B cell (primary cell): ENCODE data around the gene MLLT10. TPM values are rescaled to one million over a fixed set of nuclear protein-coding genes. Genes with fewer than 3 reads are reported as not detected.

ENCODE experiments used
- ATAC-seq: fragments of 200-7000 bp; cut with Tn5 transposase; one replicate; pipeline ENCODE4 v1.10.0; 2021; ENCODE audit warnings: low read depth, mild to moderate bottlenecking, moderate number of reproducible peaks, moderate library complexity
- CTCF ChIA-PET: fragments of 350-600 bp; sonication (Branson Sonifier 250); formaldehyde crosslinking; loops from one replicate; lab custom pipeline; 2021; ENCODE audit warnings: antibody characterized with exemption, inconsistent platforms; lab: Charles Lee
- POLR2A ChIA-PET: fragments of 350-600 bp; sonication (Branson Sonifier 250); formaldehyde crosslinking; loops from one replicate; lab custom pipeline; 2021; ENCODE audit warnings: antibody characterized with exemption; lab: Charles Lee
- DNase-seq: peaks from one replicate; pipeline ENCODE4 v3.0.0; 2013
- H2AFZ ChIP-seq: 2 replicates; pipeline ENCODE4 v1.6.1; 2012; ENCODE audit warnings: mild to moderate bottlenecking, low read depth, low read length; ENCODE audit not compliant: insufficient read depth, poor library complexity, severe bottlenecking
- H3K27ac ChIP-seq, 2 donors: 1 replicate in 1 of 2; 2 replicates in 1 of 2; pipeline ENCODE4 v1.5.1; 2012 to 2013; ENCODE audit warnings: low read length in 2 of 2, mild to moderate bottlenecking in 2 of 2, moderate library complexity in 1 of 2
- H3K27me3 ChIP-seq, 4 experiments: fragments of 200-600 bp in 1 of 4; sonication (generic) in 1 of 4; replicated peaks in 1 of 4; 1 replicate in 2 of 4; 2 replicates in 2 of 4; pipeline versions ENCODE4 v1.6.1 to v1.7.0; 2013 to 2016; ENCODE audit warnings: low read length in 3 of 4, mild to moderate bottlenecking in 2 of 4, mixed read lengths in 1 of 4, moderate library complexity in 1 of 4; ENCODE audit not compliant: insufficient read depth in 4 of 4, control insufficient read depth in 3 of 4; ENCODE audit errors: control extremely low read depth in 1 of 4
- H3K36me3 ChIP-seq, 2 experiments: replicated peaks in 1 of 2; 1 replicate in 1 of 2; 2 replicates in 1 of 2; pipeline versions ENCODE4 v1.6.1 to v1.7.1; 2013; ENCODE audit warnings: low read length in 1 of 2; ENCODE audit not compliant: insufficient read depth in 2 of 2, control insufficient read depth in 1 of 2; ENCODE audit errors: control extremely low read depth in 1 of 2, extremely low read depth in 1 of 2
- H3K4me1 ChIP-seq, 2 donors: fragments of 200-600 bp in 1 of 2; sonication (generic) in 1 of 2; 1 replicate in 1 of 2; 2 replicates in 1 of 2; pipeline versions ENCODE4 v1.5.1 to v1.6.1; 2013 to 2017; ENCODE audit warnings: low read length in 2 of 2; ENCODE audit not compliant: control insufficient read depth in 2 of 2, insufficient read depth in 2 of 2
- H3K4me2 ChIP-seq: replicated peaks from 2 replicates; pipeline ENCODE3; 2012; ENCODE audit warnings: mild to moderate bottlenecking, low read depth, low read length; ENCODE audit not compliant: poor library complexity, severe bottlenecking
- H3K4me3 ChIP-seq, 5 experiments: fragments of 200-600 bp in 1 of 5; sonication (generic) in 1 of 5; 1 replicate in 3 of 5; 2 replicates in 2 of 5; pipeline versions ENCODE4 v1.5.1 to v1.7.0; 2011 to 2016; ENCODE audit warnings: low read length in 4 of 5, mild to moderate bottlenecking in 4 of 5, low read depth in 2 of 5, control low read depth in 1 of 5, moderate library complexity in 1 of 5; ENCODE audit not compliant: insufficient read depth in 1 of 5; ENCODE audit errors: control extremely low read depth in 1 of 5, extremely low read depth in 1 of 5
- H3K79me2 ChIP-seq: fragments of 200-600 bp; sonication (generic); one replicate; pipeline ENCODE4 v1.6.0; 2016; ENCODE audit warnings: low read length; ENCODE audit not compliant: control insufficient read depth, insufficient read depth
- H3K9ac ChIP-seq: fragments of 200-600 bp; sonication (generic); 2 replicates; pipeline ENCODE4 v1.6.1; 2017; ENCODE audit warnings: mild to moderate bottlenecking, low read length, moderate library complexity
- H3K9me3 ChIP-seq, 3 donors: one replicate each; pipeline versions ENCODE4 v1.6.1 to v1.7.1; 2013; ENCODE audit warnings: low read length in 2 of 3; ENCODE audit not compliant: control insufficient read depth in 2 of 3, insufficient read depth in 1 of 3; ENCODE audit errors: control extremely low read depth in 1 of 3
- H4K20me1 ChIP-seq: 2 replicates; pipeline ENCODE4 v1.6.0; 2012; ENCODE audit warnings: mild to moderate bottlenecking, low read length; ENCODE audit not compliant: insufficient read depth, control insufficient read depth, poor library complexity, severe bottlenecking
- H3K27ac Mint-ChIP-seq: one replicate; pipeline ENCODE4 v1.8.0; 2021; ENCODE audit warnings: mixed read lengths
- H3K27me3 Mint-ChIP-seq: one replicate; pipeline ENCODE4 v1.8.0; 2021; ENCODE audit warnings: mixed read lengths
- H3K4me1 Mint-ChIP-seq: one replicate; pipeline ENCODE4 v1.8.0; 2021; ENCODE audit warnings: mixed read lengths
- H3K4me3 Mint-ChIP-seq: one replicate; pipeline ENCODE4 v1.8.0; 2021; ENCODE audit warnings: mixed read lengths
- H3K9me3 Mint-ChIP-seq: one replicate; pipeline ENCODE4 v1.8.0; 2022; ENCODE audit warnings: mixed read lengths; ENCODE audit not compliant: insufficient read depth
- EZH2 ChIP-seq: IDR thresholded peaks from 2 replicates; pipeline ENCODE4 v1.6.1; 2012; ENCODE audit warnings: borderline replicate concordance, low read depth, mild to moderate bottlenecking, moderate library complexity, low read length; ENCODE audit not compliant: insufficient read depth, poor library complexity, severe bottlenecking
- WGBS: methylation state at CpG from one replicate; pipeline ENCODE4 v1.1.5; 2013; ENCODE audit warnings: missing lambda C conversion rate; ENCODE audit not compliant: insufficient coverage; 5-methylcytosine and 5-hydroxymethylcytosine counted together
- intact Hi-C: fragments of 100-400 bp; cut with micrococcal nuclease; formaldehyde crosslinking; loops from one replicate; pipeline ENCODE4 v1.10.0; 2022
- polyA plus RNA-seq: library from polyadenylated mRNA; depleted of rRNA; stranded (reverse); fragments of >200 nt; gene quantifications from 2 replicates; pipeline ENCODE4 v1.2.3, GENCODE V29; 2012
- total RNA-seq, 2 donors: library from RNA; stranded (reverse); fragments of 120-200 nt in 1 of 2; gene quantifications; 1 replicate in 1 of 2; 2 replicates in 1 of 2; pipeline versions ENCODE4 v1.2.3 to v1.2.4, GENCODE V29; 2013 to 2022
- TF ChIP-seq, protein P1 (sequence below): fragments of 200-600 bp; IDR thresholded peaks from one replicate; pipeline ENCODE4 v1.8.0; 2022; ENCODE audit warnings: antibody characterized with exemption, mild to moderate bottlenecking

MLLT10 gene
- total and polyA plus RNA-seq, 2 donors (not counting 1 experiment from before 2014, with no cell fraction given) = 21.7 to 70.5 TPM

DNA sequence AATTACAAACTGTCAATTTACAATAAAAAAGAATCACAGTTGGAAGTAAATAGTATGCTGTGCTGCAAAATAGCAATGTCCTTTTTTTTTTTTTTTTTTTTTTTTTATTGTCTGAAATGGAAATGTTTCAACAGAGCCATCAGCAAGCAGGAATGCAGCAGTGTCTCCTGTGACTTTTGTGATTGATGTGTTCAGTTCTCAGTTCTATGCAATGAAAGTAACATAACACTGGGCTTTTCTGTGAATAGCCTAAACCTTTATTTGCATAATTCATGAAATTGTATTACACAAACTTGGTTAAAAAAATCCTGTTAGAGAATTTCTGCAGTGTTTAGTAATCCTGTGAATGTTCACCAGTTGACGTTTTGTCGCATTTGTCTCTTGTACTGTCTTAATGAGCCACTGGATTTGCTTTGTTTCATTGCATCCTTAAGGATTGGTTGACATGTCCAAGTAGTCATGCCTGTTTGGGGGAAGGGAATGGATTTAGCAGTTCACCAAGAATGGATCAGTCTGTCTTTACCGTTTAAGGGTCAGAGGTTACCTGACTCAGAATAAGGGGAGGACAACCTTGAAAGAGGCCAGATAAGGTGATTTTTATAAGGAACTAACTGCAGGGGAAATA, 192.7 kb downstream of the MLLT10 start:
- no peaks in the 10 kb centered on the region for H4K20me1 ChIP-seq
- H3K9me3 ChIP-seq = no peaks in the 10 kb centered on the region
- no peak overlapping the region for H3K4me3 ChIP-seq
- no peak for TF ChIP-seq EZH2
- TF ChIP-seq, protein P1, sequence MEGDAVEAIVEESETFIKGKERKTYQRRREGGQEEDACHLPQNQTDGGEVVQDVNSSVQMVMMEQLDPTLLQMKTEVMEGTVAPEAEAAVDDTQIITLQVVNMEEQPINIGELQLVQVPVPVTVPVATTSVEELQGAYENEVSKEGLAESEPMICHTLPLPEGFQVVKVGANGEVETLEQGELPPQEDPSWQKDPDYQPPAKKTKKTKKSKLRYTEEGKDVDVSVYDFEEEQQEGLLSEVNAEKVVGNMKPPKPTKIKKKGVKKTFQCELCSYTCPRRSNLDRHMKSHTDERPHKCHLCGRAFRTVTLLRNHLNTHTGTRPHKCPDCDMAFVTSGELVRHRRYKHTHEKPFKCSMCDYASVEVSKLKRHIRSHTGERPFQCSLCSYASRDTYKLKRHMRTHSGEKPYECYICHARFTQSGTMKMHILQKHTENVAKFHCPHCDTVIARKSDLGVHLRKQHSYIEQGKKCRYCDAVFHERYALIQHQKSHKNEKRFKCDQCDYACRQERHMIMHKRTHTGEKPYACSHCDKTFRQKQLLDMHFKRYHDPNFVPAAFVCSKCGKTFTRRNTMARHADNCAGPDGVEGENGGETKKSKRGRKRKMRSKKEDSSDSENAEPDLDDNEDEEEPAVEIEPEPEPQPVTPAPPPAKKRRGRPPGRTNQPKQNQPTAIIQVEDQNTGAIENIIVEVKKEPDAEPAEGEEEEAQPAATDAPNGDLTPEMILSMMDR = no peak
- Mint-ChIP-seq H3K27ac (no peak overlapping the region), H3K27me3 (no peaks in the 10 kb centered on the region), H3K4me1 (no peaks in the 10 kb centered on the region), H3K9me3 (no peaks in the 10 kb centered on the region), H3K4me3 (no peak overlapping the region)
- no peaks in the 10 kb centered on the region for H3K4me1 ChIP-seq
- no peak overlapping the region for H3K4me2 ChIP-seq
- ChIA-PET POLR2A (no interaction called here), CTCF (no interaction called here)
- H3K9ac ChIP-seq = no peak overlapping the region
- H3K36me3 ChIP-seq = peaks cover 2 to 16% of the 10 kb centered on the region in 2 experiments
- 89% methylated on average over 2 of the region's 3 CpGs for WGBS
- H3K27me3 ChIP-seq = no peaks in the 10 kb centered on the region
- H2AFZ ChIP-seq = no peak overlapping the region
- no peak for DNase-seq
- no peaks in the 10 kb centered on the region for H3K79me2 ChIP-seq
- intact Hi-C loops = no loop called here
- ATAC-seq = no peak
- H3K27ac ChIP-seq = no peak overlapping the region

DNA sequence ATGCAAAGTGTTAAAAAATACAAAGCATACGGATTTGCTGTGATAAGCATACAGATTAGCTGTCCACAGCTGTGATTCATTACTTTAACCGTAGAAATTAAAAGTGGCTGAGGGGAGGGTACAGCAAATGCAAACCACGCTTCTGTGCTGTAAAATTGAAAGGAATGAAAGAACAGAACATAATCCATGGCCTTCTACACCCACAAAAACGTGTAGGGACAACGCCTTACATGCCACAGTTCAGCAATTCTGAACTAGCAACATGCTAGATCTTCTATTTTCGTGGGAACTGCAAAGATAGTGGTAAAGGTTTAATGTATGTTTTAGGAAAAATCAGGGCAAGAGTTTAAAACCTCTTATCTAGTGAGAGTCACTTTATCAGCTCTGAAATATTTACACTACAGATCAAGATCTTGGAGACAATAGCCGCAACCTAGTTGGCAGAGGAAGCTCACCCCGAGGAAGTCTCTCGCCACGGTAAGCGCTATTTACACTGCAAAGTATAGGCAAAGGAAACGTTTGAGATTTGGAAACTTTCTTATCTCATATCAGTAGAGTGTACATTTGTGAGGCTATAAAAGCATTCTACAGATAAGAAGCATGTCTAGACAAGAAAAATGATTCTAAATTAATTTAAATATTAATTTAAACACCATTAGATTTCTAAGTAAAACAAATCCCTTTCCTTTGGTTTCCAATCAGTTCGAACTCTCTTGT, 193.6 kb downstream of the MLLT10 start:
- ATAC-seq (no peak), DNase-seq (no peak)
- no peak overlapping the region for H3K4me3 ChIP-seq
- no peaks in the 10 kb centered on the region for H4K20me1 ChIP-seq
- Mint-ChIP-seq H3K4me3 (no peak overlapping the region), H3K4me1 (no peaks in the 10 kb centered on the region), H3K9me3 (no peaks in the 10 kb centered on the region), H3K27ac (no peak overlapping the region), H3K27me3 (no peaks in the 10 kb centered on the region)
- H3K4me1 ChIP-seq = no peaks in the 10 kb centered on the region
- no peak overlapping the region for H2AFZ ChIP-seq
- no peaks in the 10 kb centered on the region for H3K27me3 ChIP-seq
- H3K4me2 ChIP-seq = no peak overlapping the region
- no peaks in the 10 kb centered on the region for H3K79me2 ChIP-seq
- ChIA-PET CTCF (interaction anchor here (0.6 kb wide), 1 partner anchor 241 kb away, joined by 3 read pairs; no protein-coding TSS in a partner anchor), POLR2A (no interaction called here)
- intact Hi-C loops = no loop called here
- no peak overlapping the region for H3K27ac ChIP-seq
- no peaks in the 10 kb centered on the region for H3K9me3 ChIP-seq
- peaks cover 2 to 16% of the 10 kb centered on the region in 2 experiments for H3K36me3 ChIP-seq
- H3K9ac ChIP-seq = no peak overlapping the region
- no CpG with 5 or more reads among the region's 13 CpGs for WGBS
- TF ChIP-seq, protein P1 = no peak
- no peak for TF ChIP-seq EZH2
